ENCODE results near the gene ADGRV1. TPM values are rescaled to one million over a fixed set of nuclear protein-coding genes. Genes with fewer than 3 reads are reported as not detected.
"Not testable (repeated sequence)": the region's sequence is repeated elsewhere in the genome, so short reads cannot be mapped to it uniquely, and the experiment has no call there.

The ADGRV1 gene
- total RNA-seq, 8 experiments from 2014 or later, result 0.87 to 92.4 (median 44.9) TPM

DNA sequence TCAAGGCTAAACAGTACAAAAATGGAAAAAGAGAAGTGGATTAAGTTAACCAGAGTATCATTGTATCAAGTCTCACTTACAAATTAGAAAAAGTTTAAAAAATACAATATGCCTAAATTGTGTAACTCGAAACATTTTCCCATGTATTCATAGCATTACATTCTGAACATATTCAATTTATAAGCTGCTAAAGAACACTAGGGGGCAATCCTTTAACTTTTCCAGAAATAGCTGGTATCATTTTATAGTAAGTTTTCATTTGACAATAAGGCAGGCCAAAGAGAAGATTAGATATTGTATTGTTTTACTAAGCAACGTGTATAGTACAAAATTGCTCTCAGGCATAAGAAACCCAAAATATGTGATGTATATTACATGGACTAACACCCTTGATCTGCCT, 234.6 kb downstream of the ADGRV1 start:
- H3K4me3 ChIP-seq, result no peak overlapping the region
- ATAC-seq (replicated peaks in 6 of 8), result no peak
- H3K27ac ChIP-seq, result no peak overlapping the region
- WGBS, 10 experiments, result 21 to 100% (median 88%) methylated on average over 1 to 2 of the region's 2 CpGs
- H3K4me1 ChIP-seq (replicated peaks in 1 of 2), result no peaks in the 10 kb centered on the region
- in situ Hi-C loops (cut with MboI; ENCODE audit: low pct_unique_long_range_greater_than_20kb in 2 of 9, low sequenced_read_pairs in 9 of 9, unreplicated experiment in 9 of 9), result loop anchor here in 4 of 9 experiments (25.0 kb wide), 3 partner anchors 106 to 356 kb away; no protein-coding TSS in a partner anchor

DNA sequence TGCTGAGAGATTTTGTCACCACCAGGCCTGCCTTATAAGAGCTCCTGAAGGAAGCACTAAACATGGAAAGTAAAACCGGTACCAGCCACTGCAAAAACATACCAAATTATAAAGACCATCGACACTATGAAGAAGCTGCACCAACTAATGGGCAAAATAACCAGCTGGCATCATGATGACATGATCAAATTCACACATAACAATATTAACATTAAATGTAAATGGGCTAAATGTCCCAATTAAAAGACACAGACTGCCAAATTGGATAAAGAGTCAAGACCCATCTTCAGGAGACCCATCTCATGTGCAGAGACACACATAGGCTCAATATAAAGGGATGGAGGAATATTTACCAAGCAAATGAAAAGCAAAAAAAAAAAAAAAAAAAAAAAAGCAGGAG, 238.3 kb downstream of the ADGRV1 start:
- in situ Hi-C loops (cut with MboI; ENCODE audit: low pct_unique_long_range_greater_than_20kb in 2 of 9, low sequenced_read_pairs in 9 of 9, unreplicated experiment in 9 of 9), result loop anchor here in 4 of 9 experiments (25.0 kb wide), 3 partner anchors 110 to 360 kb away; no protein-coding TSS in a partner anchor
- 0 to 100% (median 100%) methylated on average over 1 to 2 of the region's 2 CpGs; no CpG with 5 or more reads in 6 of the 10 experiments for WGBS, 10 experiments
- ATAC-seq (replicated peaks in 6 of 8); H3K4me3 ChIP-seq; H3K4me1 ChIP-seq (replicated peaks in 1 of 2); H3K27ac ChIP-seq: not testable (repeated sequence)

DNA sequence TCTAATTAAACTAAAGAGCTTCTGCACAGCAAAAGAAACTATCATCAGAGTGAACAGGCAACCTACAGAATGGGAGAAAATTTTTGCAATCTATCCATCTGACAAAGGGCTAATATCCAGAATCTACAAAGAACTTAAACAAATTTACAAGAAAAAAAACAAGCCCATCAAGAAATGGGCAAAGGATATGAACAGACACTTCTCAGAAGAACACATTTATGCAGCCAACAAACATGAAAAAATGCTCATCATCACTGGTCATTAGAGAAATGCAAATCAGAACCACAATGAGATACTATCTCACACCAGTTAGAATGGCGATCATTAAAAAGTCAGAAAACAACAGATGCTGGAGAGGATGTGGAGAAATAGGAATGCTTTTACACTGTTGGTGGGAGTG, 241.5 kb downstream of the ADGRV1 start:
- H3K4me1 ChIP-seq (replicated peaks in 1 of 2); in situ Hi-C loops (cut with MboI; ENCODE audit: low pct_unique_long_range_greater_than_20kb in 2 of 9, low sequenced_read_pairs in 9 of 9, unreplicated experiment in 9 of 9); H3K27ac ChIP-seq; ATAC-seq (replicated peaks in 6 of 8); H3K4me3 ChIP-seq: not testable (repeated sequence)
- WGBS, 10 experiments, result 67 to 100% (median 100%) methylated on average over 1 of the region's 1 CpG; no CpG with 5 or more reads in 7 of the 10 experiments

DNA sequence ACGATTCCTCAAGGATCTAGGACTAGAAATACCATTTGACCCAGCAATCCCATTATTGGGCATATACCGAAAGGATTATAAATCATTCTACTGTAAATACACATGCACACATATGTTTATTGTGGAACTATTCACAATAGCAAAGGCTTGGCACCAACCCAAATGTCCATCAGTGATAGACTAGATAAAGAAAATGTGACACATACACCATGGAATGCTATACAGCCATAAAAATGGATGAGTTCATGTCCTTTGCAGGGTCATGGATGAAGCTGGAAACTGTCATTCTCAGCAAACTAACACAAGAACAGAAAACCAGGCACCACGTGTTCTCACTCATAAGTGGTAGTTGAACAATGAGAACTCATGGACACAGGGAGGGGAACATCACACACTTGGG, 241.9 kb downstream of the ADGRV1 start:
- H3K27ac ChIP-seq; H3K4me3 ChIP-seq; H3K4me1 ChIP-seq (replicated peaks in 1 of 2); ATAC-seq (replicated peaks in 6 of 8); in situ Hi-C loops (cut with MboI; ENCODE audit: low pct_unique_long_range_greater_than_20kb in 2 of 9, low sequenced_read_pairs in 9 of 9, unreplicated experiment in 9 of 9): not testable (repeated sequence)
- WGBS, 10 experiments, result 58 to 100% (median 100%) methylated on average over 1 to 3 of the region's 3 CpGs; no CpG with 5 or more reads in 3 of the 10 experiments

DNA sequence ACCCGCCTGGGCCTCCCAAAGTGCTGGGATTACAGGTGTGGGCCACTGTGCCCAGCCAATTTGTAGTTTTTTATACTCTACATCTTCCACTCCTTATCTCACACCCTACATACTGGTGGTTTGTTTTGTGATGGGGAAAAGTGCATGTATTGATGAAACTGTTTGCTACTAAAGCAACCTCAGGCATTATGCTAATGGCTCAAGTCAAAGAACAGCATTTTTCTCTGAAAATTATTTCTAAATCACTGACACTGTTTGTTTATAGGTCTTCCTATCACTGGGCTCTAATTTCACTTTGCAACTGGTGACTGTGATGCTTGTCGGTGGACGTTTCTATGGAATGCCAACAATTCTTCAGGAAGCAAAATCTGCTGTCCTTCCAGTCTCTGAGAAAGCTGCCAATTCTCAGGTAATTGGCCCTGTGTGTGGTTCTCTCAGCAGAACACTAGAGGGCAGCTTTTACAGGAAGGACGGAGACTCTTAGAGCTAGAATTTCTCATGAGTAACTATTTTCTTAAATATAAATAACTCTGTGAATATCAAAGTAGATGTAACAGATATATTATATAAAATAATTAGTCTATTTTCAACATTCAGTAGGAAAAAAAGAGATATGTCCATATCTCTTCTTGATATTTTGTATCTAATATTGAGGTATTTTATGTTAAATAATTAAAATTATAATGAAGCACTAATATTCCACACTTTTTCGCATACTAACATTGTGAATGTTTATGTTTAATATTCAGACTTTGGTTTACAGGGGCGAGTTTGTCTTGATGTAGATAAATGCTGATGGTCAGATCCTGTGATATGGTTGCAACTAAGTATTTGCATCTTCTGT, 244.1 kb downstream of the ADGRV1 start:
- peak in 6 of 8 experiments; percentile 37 to 80 (median 66) for ATAC-seq (replicated peaks in 6 of 8)
- Histone ChIP-seq H3K4me3 (no peak overlapping the region), H3K4me1 (replicated peaks in 1 of 2) (no peaks in the 10 kb centered on the region), H3K27ac (no peak overlapping the region)
- in situ Hi-C loops (cut with MboI; ENCODE audit: low pct_unique_long_range_greater_than_20kb in 2 of 9, low sequenced_read_pairs in 9 of 9, unreplicated experiment in 9 of 9), result no loop called here
- 0 to 91% (median 51%) methylated on average over 2 to 6 of the region's 6 CpGs for WGBS, 10 experiments

DNA sequence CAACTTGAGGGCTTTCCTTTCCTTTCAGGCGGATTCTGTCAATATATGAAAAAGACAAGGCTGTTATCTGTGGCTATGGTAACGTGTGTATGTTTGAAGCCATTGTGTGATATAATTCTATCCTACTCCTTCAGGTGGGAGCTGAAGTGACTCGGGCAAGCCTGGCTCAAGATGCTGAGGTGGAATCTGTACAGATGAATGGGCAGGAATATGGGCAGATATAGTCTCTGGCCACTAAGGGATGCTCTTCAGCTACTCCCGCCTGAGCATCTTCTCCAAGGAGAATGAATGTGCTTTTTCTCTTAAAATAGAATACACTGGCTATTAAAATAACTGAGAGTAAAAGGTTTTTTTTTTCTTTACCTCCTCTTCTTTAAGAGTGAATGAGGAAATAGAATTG, 244.8 kb downstream of the ADGRV1 start:
- Histone ChIP-seq H3K4me3 (no peak overlapping the region), H3K4me1 (replicated peaks in 1 of 2) (no peaks in the 10 kb centered on the region), H3K27ac (no peak overlapping the region)
- in situ Hi-C loops (cut with MboI; ENCODE audit: low pct_unique_long_range_greater_than_20kb in 2 of 9, low sequenced_read_pairs in 9 of 9, unreplicated experiment in 9 of 9), result no loop called here
- WGBS, 10 experiments, result 0 to 100% (median 75%) methylated on average over 1 to 4 of the region's 4 CpGs
- peak in 5 of 8 experiments; percentile 37 to 71 (median 52) for ATAC-seq (replicated peaks in 6 of 8)

DNA sequence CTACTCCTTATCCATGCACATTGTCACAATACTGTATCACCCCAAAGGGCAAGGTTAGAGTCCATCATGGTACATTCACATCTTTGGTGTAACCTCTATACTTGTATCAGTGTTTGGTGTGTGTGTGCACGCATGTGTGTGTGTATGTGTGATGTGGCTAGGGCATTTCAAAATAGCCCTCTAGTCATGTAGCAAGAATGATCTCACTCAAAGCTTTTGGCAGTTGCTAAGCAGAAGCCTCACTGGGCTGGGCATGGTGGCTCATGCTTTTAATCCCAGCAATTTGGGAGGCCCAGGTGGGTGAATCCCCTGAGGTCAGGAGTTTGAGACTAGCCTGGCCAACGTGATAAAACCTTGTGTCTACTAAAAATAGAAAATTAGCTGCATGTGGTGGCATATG, 245.3 kb downstream of the ADGRV1 start:
- Histone ChIP-seq H3K4me3 (no peak overlapping the region), H3K4me1 (replicated peaks in 1 of 2) (no peaks in the 10 kb centered on the region), H3K27ac (no peak overlapping the region)
- WGBS, 10 experiments, result 0 to 100% (median 100%) methylated on average over 1 to 2 of the region's 2 CpGs; no CpG with 5 or more reads in 3 of the 10 experiments
- in situ Hi-C loops (cut with MboI; ENCODE audit: low pct_unique_long_range_greater_than_20kb in 2 of 9, low sequenced_read_pairs in 9 of 9, unreplicated experiment in 9 of 9), result no loop called here
- ATAC-seq (replicated peaks in 6 of 8), result peak in 3 of 8 experiments; percentile 41 to 63 (median 59)

DNA sequence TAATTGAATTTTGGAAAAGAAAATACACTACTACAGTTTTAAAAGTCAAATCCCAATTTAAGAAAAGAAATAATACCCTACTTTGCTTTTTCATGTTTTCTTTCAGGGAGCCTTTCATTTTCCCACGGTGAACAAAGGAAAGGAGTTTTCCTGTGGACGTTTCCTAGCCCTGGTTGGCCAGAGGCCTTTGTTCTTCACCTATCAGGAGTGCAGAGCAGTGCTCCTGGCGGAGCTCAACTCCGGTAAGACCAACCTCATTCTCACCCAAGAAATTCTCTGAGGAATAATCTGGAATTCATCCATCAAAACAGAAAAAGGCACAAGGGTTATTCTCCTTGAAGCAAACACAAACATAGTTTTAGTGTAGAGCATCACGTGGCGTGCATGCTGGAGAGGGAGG, 248.9 kb downstream of the ADGRV1 start:
- Histone ChIP-seq H3K27ac (no peak overlapping the region), H3K4me3 (no peak overlapping the region), H3K4me1 (replicated peaks in 1 of 2) (no peaks in the 10 kb centered on the region)
- no peak for ATAC-seq (replicated peaks in 6 of 8)
- 18 to 100% (median 86%) methylated on average over 1 to 6 of the region's 6 CpGs for WGBS, 10 experiments
- in situ Hi-C loops (cut with MboI; ENCODE audit: low pct_unique_long_range_greater_than_20kb in 2 of 9, low sequenced_read_pairs in 9 of 9, unreplicated experiment in 9 of 9), result no loop called here

DNA sequence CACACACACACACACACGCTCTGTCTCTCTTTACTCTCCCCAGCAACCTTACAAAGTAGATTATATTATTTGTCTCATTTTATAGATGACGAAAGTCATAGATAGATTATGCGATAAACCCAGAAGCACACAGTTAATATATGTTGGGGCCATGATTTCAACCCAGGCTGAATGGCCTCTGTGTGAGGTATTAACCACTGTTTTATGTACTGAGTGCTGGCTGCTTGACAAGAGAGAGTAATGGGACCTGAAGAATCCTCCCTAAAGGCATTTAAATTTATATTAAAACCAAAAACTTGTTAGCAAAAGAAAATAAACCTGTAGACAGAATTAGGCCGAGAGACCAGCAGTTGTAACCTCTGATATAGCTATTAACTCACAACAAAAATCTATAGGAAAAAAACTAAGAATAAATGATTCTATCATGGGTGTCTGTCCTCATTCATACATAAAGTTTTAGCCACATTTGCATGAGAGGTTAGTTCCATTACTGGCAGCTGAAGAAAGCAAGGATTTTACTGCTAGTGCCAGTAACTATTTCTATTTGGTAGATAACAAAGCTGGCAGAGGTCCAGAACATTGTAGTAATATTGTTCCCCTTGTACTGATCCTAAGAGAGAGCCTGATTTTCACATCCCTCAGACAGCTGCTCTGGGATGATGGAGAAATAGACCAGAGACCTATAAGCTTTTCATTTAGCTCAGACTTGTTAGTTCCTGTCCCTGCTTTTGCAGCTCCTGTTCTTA, 250.9 kb downstream of the ADGRV1 start:
- no peak overlapping the region for H3K27ac ChIP-seq
- ATAC-seq (replicated peaks in 6 of 8), result peak in 1 of 8 experiments; percentile 58
- H3K4me3 ChIP-seq, result no peak overlapping the region
- in situ Hi-C loops (cut with MboI; ENCODE audit: low pct_unique_long_range_greater_than_20kb in 2 of 9, low sequenced_read_pairs in 9 of 9, unreplicated experiment in 9 of 9), result no loop called here
- WGBS, 10 experiments, result 16 to 100% (median 88%) methylated on average over 1 to 3 of the region's 4 CpGs; no CpG with 5 or more reads in 1 of the 10 experiments
- no peaks in the 10 kb centered on the region for H3K4me1 ChIP-seq (replicated peaks in 1 of 2)

DNA sequence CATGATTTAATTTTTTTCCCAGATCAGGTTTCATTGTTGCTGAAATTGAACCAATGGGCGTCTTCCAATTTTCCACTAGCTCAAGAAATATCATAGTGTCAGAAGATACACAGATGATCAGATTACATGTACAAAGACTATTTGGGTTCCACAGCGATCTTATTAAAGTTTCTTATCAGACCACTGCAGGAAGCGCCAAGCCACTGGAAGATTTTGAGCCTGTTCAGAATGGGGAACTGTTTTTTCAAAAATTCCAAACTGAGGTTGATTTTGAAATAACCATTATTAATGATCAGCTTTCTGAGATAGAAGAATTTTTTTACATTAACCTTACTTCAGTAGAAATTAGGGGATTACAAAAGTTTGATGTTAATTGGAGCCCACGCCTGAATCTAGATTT, 251.6 kb downstream of the ADGRV1 start:
- no peak overlapping the region for H3K27ac ChIP-seq
- 37 to 100% (median 93%) methylated on average over 2 to 4 of the region's 4 CpGs for WGBS, 10 experiments
- in situ Hi-C loops (cut with MboI; ENCODE audit: low pct_unique_long_range_greater_than_20kb in 2 of 9, low sequenced_read_pairs in 9 of 9, unreplicated experiment in 9 of 9), result no loop called here
- no peaks in the 10 kb centered on the region for H3K4me1 ChIP-seq (replicated peaks in 1 of 2)
- no peak for ATAC-seq (replicated peaks in 6 of 8)
- no peak overlapping the region for H3K4me3 ChIP-seq

DNA sequence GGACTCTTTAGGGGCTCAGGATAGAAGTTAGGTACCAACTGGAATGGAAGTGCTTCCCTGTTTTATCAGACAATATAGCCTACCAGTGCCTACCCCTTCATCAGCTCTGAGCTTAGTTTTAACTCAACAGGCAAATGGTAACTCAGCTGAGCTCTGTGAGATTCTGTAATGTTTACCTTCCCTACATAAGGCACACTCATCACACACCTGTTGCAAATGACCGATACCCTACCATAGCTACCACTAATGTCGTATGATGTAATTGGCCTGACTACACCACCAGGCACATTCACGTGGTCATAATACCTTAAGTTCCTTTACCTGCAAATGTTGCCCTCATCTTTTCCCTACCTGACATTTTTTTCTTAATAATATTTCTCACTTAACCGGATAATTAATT, 254.8 kb downstream of the ADGRV1 start:
- in situ Hi-C loops (cut with MboI; ENCODE audit: low pct_unique_long_range_greater_than_20kb in 2 of 9, low sequenced_read_pairs in 9 of 9, unreplicated experiment in 9 of 9), result no loop called here
- Histone ChIP-seq H3K4me1 (replicated peaks in 1 of 2) (no peaks in the 10 kb centered on the region), H3K27ac (no peak overlapping the region), H3K4me3 (no peak overlapping the region)
- no peak for ATAC-seq (replicated peaks in 6 of 8)
- WGBS, 10 experiments, result 24 to 100% (median 70%) methylated on average over 1 to 3 of the region's 4 CpGs; no CpG with 5 or more reads in 2 of the 10 experiments

DNA sequence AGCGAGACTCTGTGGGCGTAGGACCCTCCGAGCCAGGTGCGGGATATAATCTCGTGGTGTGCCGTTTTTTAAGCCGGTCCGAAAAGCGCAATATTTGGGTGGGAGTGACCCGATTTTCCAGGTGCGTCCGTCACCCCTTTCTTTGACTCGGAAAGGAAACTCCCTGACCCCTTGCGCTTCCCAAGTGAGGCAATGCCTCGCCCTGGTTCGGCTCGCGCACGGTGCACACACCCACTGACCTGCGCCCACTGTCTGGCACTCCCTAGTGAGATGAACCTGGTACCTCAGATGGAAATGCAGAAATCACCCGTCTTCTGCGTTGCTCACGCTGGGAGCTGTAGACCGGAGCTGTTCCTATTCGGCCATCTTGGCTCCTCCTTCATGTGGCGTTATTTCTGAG, 263.5 kb downstream of the ADGRV1 start:
- ATAC-seq (replicated peaks in 6 of 8); H3K4me3 ChIP-seq; H3K4me1 ChIP-seq (replicated peaks in 1 of 2); H3K27ac ChIP-seq; in situ Hi-C loops (cut with MboI; ENCODE audit: low pct_unique_long_range_greater_than_20kb in 2 of 9, low sequenced_read_pairs in 9 of 9, unreplicated experiment in 9 of 9): not testable (repeated sequence)
- no CpG with 5 or more reads among the region's 26 CpGs for WGBS, 10 experiments

DNA sequence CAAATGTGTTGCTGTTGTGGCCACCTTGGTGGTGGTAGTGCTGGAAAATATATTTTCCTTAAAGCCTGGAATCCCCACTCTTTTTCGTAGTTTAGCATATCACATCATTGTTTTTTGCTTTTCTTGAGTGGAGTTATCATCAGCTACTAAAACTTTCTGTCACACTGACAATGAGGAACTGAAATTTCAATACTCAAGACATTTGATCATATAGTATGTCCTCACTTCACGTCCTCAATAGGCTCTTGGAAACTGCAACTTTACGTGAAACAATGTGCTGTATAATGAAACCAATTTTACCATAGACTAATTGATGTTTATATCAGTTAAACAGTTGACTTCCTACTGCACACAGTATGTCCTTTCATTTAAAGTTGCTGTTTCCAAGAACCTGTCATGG, 265.8 kb downstream of the ADGRV1 start:
- in situ Hi-C loops (cut with MboI; ENCODE audit: low pct_unique_long_range_greater_than_20kb in 2 of 9, low sequenced_read_pairs in 9 of 9, unreplicated experiment in 9 of 9), result no loop called here
- no peak for ATAC-seq (replicated peaks in 6 of 8)
- Histone ChIP-seq H3K4me3 (no peak overlapping the region), H3K4me1 (replicated peaks in 1 of 2) (no peaks in the 10 kb centered on the region), H3K27ac (no peak overlapping the region)
- WGBS, 10 experiments, result 4 to 100% (median 88%) methylated on average over 1 to 3 of the region's 3 CpGs
